ENCODE results near the gene AURKAIP1. TPM values are rescaled to one million over a fixed set of nuclear protein-coding genes. Genes with fewer than 3 reads are reported as not detected.
A peak's percentile ranks its signal among the peaks of the same experiment; 100 is the strongest.

The AURKAIP1 gene
- total RNA-seq, 1 experiment from 2014 or later, result 226 TPM

GRCh38 chr1:1361982-1362423 is 13.0 kb downstream of the AURKAIP1 start:
- DNase-seq (ENCODE audit: low read depth), result peak; percentile 86

- no peak for DNase-seq (ENCODE audit: low read depth)
Measured at GRCh38 chr1:1361233-1361981, 13.6 kb downstream of the AURKAIP1 start.

GRCh38 chr1:1360506-1361169 is 14.4 kb downstream of the AURKAIP1 start:
- peak; percentile 98 for DNase-seq (ENCODE audit: low read depth)

- peak; percentile 69 for DNase-seq (ENCODE audit: low read depth)
Measured at GRCh38 chr1:1359664-1360468, 15.1 kb downstream of the AURKAIP1 start.

- DNase-seq (ENCODE audit: low read depth), result peak; percentile 77
Measured at GRCh38 chr1:1359308-1359663, 15.7 kb downstream of the AURKAIP1 start.

GRCh38 chr1:1358433-1359271 is 16.4 kb downstream of the AURKAIP1 start, which contains the start of gene MXRA8:
Gene MXRA8, minus strand, starts transcription at chr1:1358555. Its CDS starts 51 bp downstream, at chr1:1358504.
- DNase-seq (ENCODE audit: low read depth), result peak; percentile 85

- DNase-seq (ENCODE audit: low read depth), result peak; percentile 42
Measured at GRCh38 chr1:1357871-1358432, 17.1 kb downstream of the AURKAIP1 start.

- DNase-seq (ENCODE audit: low read depth), result peak; percentile 25
Measured at GRCh38 chr1:1356796-1357401, 18.1 kb downstream of the AURKAIP1 start.

- no peak for DNase-seq (ENCODE audit: low read depth)
Measured at GRCh38 chr1:1356166-1356795, 18.7 kb downstream of the AURKAIP1 start.

- no peak for DNase-seq (ENCODE audit: low read depth)
Measured at GRCh38 chr1:1355416-1355815, 19.6 kb downstream of the AURKAIP1 start.

GRCh38 chr1:1354271-1355247 is 20.4 kb downstream of the AURKAIP1 start:
- no peak for DNase-seq (ENCODE audit: low read depth)

- DNase-seq (ENCODE audit: low read depth), result no peak
Measured at GRCh38 chr1:1353389-1354151, 21.4 kb downstream of the AURKAIP1 start.

- DNase-seq (ENCODE audit: low read depth), result no peak
Measured at GRCh38 chr1:1352786-1353388, 22.1 kb downstream of the AURKAIP1 start.

GRCh38 chr1:1351511-1352427 is 23.2 kb downstream of the AURKAIP1 start:
- DNase-seq (ENCODE audit: low read depth), result peak; percentile 32

GRCh38 chr1:1349256-1350012 is 25.6 kb downstream of the AURKAIP1 start, which contains the start of gene DVL1:
Gene DVL1, minus strand, starts transcription at chr1:1349418. Its CDS starts 353 bp downstream, at chr1:1349065.
- DNase-seq (ENCODE audit: low read depth), result peak; percentile 68

Data from LHCN-M2 (cell line).